ENCODE measurements around the gene KRTAP2-3.

Gene KRTAP2-3

DNA sequence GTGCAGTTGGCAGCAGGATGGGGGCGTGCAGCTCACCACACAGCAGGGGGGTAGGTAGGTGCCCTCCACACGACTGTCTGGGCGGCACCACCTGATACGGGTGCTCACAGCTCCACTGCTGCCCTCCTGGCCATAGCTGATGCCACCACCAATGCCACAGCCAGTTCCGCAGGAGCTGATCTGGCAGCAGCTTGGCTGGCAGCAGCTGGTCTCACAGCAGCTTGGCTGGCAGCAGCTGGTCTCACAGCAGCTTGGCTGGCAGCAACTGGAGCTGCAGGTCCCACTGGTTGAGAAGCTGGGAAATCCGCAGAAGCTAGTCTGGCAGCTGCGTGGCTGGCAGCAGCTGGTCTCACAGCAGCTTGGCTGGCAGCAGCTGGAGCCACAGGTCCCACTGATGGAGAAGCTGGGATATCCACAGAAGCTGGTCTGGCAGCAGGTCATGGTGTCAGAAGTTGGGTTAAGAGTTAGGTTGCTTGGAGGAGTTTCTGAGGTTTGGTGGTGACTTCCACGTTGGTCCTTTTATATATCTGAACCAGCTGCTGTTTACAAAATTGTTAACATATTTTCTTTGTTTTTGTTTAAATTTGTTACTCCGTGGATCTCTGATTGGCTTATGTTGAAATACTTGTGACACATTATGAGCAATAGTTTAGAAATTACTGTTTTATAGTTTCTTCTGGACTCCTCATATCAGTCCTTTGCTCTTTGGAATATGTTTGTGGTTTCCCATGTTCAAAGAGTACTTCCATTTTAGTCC lies 33.0 kb downstream of the KRTAP2-3 start, which contains the start of gene KRTAP1-5:
TSS of gene KRTAP1-5 (minus strand) at position 494 of the 757 bp plus-strand sequence. CDS start at position 441, 53 bp downstream.
- no peak within 1 kb of the TSS for H2AFZ ChIP-seq (ENCODE audit: low read depth, low read length)
- peak; percentile 30 for DNase-seq
- no peak within 1 kb of the TSS for H2BK12ac ChIP-seq (ENCODE audit: low read length in 2 of 2)
- H3K4ac ChIP-seq (ENCODE audit: low read depth in 1 of 2, low read length in 2 of 2) = no peak within 1 kb of the TSS
- H2BK5ac ChIP-seq (ENCODE audit: low read depth, low read length, poor library complexity, severe bottlenecking) = no peak within 1 kb of the TSS
- peak within 1 kb of the TSS; percentile 13 for H3K9ac ChIP-seq (ENCODE audit: low read length)
- H3K27me3 ChIP-seq (ENCODE audit: control insufficient read depth in 1 of 2, insufficient read depth in 1 of 2, low read length in 2 of 2) = no peaks in the 10 kb centered on the region
- no peak within 1 kb of the TSS for H3K4me2 ChIP-seq (ENCODE audit: low read length, poor library complexity, severe bottlenecking)
- H3K4me1 ChIP-seq (ENCODE audit: control insufficient read depth, insufficient read depth, low read depth, low read length) = peaks cover 3% of the 10 kb centered on the region
- H3K14ac ChIP-seq (ENCODE audit: low read length in 2 of 2) = peak within 1 kb of the TSS in 1 of 2 experiments; percentile 87
- H3K79me1 ChIP-seq (replicated peaks; ENCODE audit: low read length, poor library complexity, severe bottlenecking) = no peaks in the 10 kb centered on the region
- no peaks in the 10 kb centered on the region for H3K36me3 ChIP-seq (ENCODE audit: control insufficient read depth in 1 of 2, insufficient read depth in 2 of 2, low read depth in 1 of 2, low read length in 2 of 2)
- no peak within 1 kb of the TSS for H3K27ac ChIP-seq (ENCODE audit: low read length, poor library complexity, severe bottlenecking)
- H2BK15ac ChIP-seq (ENCODE audit: low read depth, poor library complexity, severe bottlenecking) = no peak within 1 kb of the TSS
- no peaks in the 10 kb centered on the region for H3K9me3 ChIP-seq (ENCODE audit: control insufficient read depth, low read length)
- peak within 1 kb of the TSS in 1 of 2 experiments; percentile 68 for H3K18ac ChIP-seq (ENCODE audit: low read depth in 1 of 2, low read length in 2 of 2)
- H2AK5ac ChIP-seq (ENCODE audit: low read length, severe bottlenecking) = no peak within 1 kb of the TSS
- peak within 1 kb of the TSS in 1 of 2 experiments; percentile 77 for H3K23ac ChIP-seq (ENCODE audit: low read length in 2 of 2)
- no peak within 1 kb of the TSS for H4K8ac ChIP-seq (ENCODE audit: low read length)
- H2BK120ac ChIP-seq (ENCODE audit: low read depth, low read length) = no peak within 1 kb of the TSS
- no peak within 1 kb of the TSS for H3K4me3 ChIP-seq (ENCODE audit: insufficient read depth in 1 of 2, low read depth in 1 of 2, low read length in 2 of 2)
- no peak within 1 kb of the TSS for H4K91ac ChIP-seq (ENCODE audit: low read length)
- 97% methylated on average over 7 of the region's 9 CpGs for WGBS

DNA sequence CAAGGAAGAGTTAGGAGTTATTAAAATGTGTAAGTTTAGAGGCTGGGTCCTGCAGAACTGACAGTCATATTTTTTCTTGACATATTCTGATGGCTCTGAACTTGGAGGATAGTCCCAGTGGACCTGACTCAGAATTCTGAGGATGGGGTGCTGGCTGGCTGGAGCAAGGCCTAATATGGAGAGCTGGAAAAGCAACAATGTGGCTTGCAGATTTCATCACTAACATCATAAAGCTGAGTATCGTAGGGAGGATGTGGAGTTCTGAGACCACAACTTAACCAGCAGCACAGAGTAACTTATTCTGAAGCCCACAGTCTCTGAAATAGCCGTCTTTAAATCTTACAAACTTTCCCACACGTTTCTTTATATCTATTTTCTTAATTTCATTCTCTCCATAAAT lies 35.2 kb downstream of the KRTAP2-3 start:
- H3K14ac ChIP-seq (ENCODE audit: low read length in 2 of 2) = no peak overlapping the region
- 72% methylated on average over 1 of the region's 3 CpGs for WGBS
- no peaks in the 10 kb centered on the region for H3K36me3 ChIP-seq (ENCODE audit: control insufficient read depth in 1 of 2, insufficient read depth in 2 of 2, low read depth in 1 of 2, low read length in 2 of 2)
- H3K4ac ChIP-seq (ENCODE audit: low read depth in 1 of 2, low read length in 2 of 2) = no peak overlapping the region
- no peak overlapping the region for H2BK15ac ChIP-seq (ENCODE audit: low read depth, poor library complexity, severe bottlenecking)
- H3K4me2 ChIP-seq (ENCODE audit: low read length, poor library complexity, severe bottlenecking) = no peak overlapping the region
- no peak overlapping the region for H4K8ac ChIP-seq (ENCODE audit: low read length)
- no peak overlapping the region for H3K18ac ChIP-seq (ENCODE audit: low read depth in 1 of 2, low read length in 2 of 2)
- H3K23ac ChIP-seq (ENCODE audit: low read length in 2 of 2) = no peak overlapping the region
- H3K4me1 ChIP-seq (ENCODE audit: control insufficient read depth, insufficient read depth, low read depth, low read length) = peaks cover 3% of the 10 kb centered on the region
- H3K27me3 ChIP-seq (ENCODE audit: control insufficient read depth in 1 of 2, insufficient read depth in 1 of 2, low read length in 2 of 2) = no peaks in the 10 kb centered on the region
- H3K4me3 ChIP-seq (ENCODE audit: insufficient read depth in 1 of 2, low read depth in 1 of 2, low read length in 2 of 2) = no peak overlapping the region
- no peak overlapping the region for H2BK12ac ChIP-seq (ENCODE audit: low read length in 2 of 2)
- no peak overlapping the region for H3K27ac ChIP-seq (ENCODE audit: low read length, poor library complexity, severe bottlenecking)
- no peak overlapping the region for H2AK5ac ChIP-seq (ENCODE audit: low read length, severe bottlenecking)
- H2AFZ ChIP-seq (ENCODE audit: low read depth, low read length) = no peak overlapping the region
- H2BK5ac ChIP-seq (ENCODE audit: low read depth, low read length, poor library complexity, severe bottlenecking) = no peak overlapping the region
- H2BK120ac ChIP-seq (ENCODE audit: low read depth, low read length) = no peak overlapping the region
- no peak for DNase-seq
- peak overlapping the region; percentile 7 for H3K9ac ChIP-seq (ENCODE audit: low read length)
- H3K79me1 ChIP-seq (replicated peaks; ENCODE audit: low read length, poor library complexity, severe bottlenecking) = no peaks in the 10 kb centered on the region
- no peaks in the 10 kb centered on the region for H3K9me3 ChIP-seq (ENCODE audit: control insufficient read depth, low read length)
- H4K91ac ChIP-seq (ENCODE audit: low read length) = no peak overlapping the region

DNA sequence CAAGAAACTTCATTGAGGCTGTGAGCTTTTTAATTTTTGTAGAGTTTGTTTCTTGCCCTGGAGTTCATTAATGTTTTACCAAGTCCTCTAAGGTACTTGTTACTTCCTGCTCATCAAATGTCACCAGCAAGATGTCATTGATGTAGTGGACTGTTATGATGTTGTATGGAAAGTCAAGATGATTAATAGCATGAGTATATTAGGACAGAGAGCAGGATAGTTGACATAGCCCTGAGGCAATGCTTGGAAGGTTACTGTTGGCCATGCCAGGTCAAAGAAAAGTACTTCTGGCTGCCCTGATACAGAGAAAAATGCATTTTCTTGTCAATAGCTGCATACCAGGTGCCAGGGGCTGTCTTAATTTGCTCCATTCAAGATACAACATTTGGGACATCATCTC lies 39.6 kb downstream of the KRTAP2-3 start:
- H4K8ac ChIP-seq (ENCODE audit: low read length) = no peak overlapping the region
- H3K14ac ChIP-seq (ENCODE audit: low read length in 2 of 2) = no peak overlapping the region
- H3K4me1 ChIP-seq (ENCODE audit: control insufficient read depth, insufficient read depth, low read depth, low read length) = peaks cover 1% of the 10 kb centered on the region
- no peak overlapping the region for H3K4ac ChIP-seq (ENCODE audit: low read depth in 1 of 2, low read length in 2 of 2)
- DNase-seq = no peak
- no peak overlapping the region for H2BK15ac ChIP-seq (ENCODE audit: low read depth, poor library complexity, severe bottlenecking)
- H2BK5ac ChIP-seq (ENCODE audit: low read depth, low read length, poor library complexity, severe bottlenecking) = no peak overlapping the region
- H3K4me2 ChIP-seq (ENCODE audit: low read length, poor library complexity, severe bottlenecking) = no peak overlapping the region
- no peaks in the 10 kb centered on the region for H3K36me3 ChIP-seq (ENCODE audit: control insufficient read depth in 1 of 2, insufficient read depth in 2 of 2, low read depth in 1 of 2, low read length in 2 of 2)
- no peak overlapping the region for H2BK12ac ChIP-seq (ENCODE audit: low read length in 2 of 2)
- no peak overlapping the region for H3K27ac ChIP-seq (ENCODE audit: low read length, poor library complexity, severe bottlenecking)
- H3K79me1 ChIP-seq (replicated peaks; ENCODE audit: low read length, poor library complexity, severe bottlenecking) = no peaks in the 10 kb centered on the region
- H2AK5ac ChIP-seq (ENCODE audit: low read length, severe bottlenecking) = no peak overlapping the region
- H4K91ac ChIP-seq (ENCODE audit: low read length) = no peak overlapping the region
- H2AFZ ChIP-seq (ENCODE audit: low read depth, low read length) = no peak overlapping the region
- H2BK120ac ChIP-seq (ENCODE audit: low read depth, low read length) = no peak overlapping the region
- no peak overlapping the region for H3K23ac ChIP-seq (ENCODE audit: low read length in 2 of 2)
- no peak overlapping the region for H3K4me3 ChIP-seq (ENCODE audit: insufficient read depth in 1 of 2, low read depth in 1 of 2, low read length in 2 of 2)
- H3K27me3 ChIP-seq (ENCODE audit: control insufficient read depth in 1 of 2, insufficient read depth in 1 of 2, low read length in 2 of 2) = no peaks in the 10 kb centered on the region
- no peak overlapping the region for H3K9ac ChIP-seq (ENCODE audit: low read length)
- H3K18ac ChIP-seq (ENCODE audit: low read depth in 1 of 2, low read length in 2 of 2) = no peak overlapping the region
- no peaks in the 10 kb centered on the region for H3K9me3 ChIP-seq (ENCODE audit: control insufficient read depth, low read length)

DNA sequence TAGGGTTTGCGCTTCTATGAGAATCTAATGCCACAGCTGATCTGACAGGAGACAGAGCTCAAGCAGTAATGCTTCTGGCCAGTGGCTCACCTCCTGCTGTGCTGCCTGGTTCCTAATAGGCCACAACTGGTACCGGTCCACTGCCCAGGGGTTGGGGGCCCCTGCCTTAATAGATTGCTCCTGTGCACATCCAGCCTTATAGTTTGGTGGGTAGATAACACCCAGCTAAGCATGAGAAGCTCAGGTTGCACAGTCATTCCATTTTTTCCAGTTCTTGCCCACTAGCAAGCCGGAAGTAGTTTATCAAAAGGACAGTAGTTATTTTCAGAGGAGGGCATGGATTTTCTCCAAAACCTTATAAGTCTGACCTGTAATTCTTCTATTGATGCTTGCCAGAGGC lies 40.5 kb downstream of the KRTAP2-3 start:
- no peak for DNase-seq
- H3K9me3 ChIP-seq (ENCODE audit: control insufficient read depth, low read length) = no peaks in the 10 kb centered on the region

More for the DNA sequence above, 40.5 kb downstream of the KRTAP2-3 start:
- H2BK12ac ChIP-seq (ENCODE audit: low read length in 2 of 2) = no peak overlapping the region
- H3K27ac ChIP-seq (ENCODE audit: low read length, poor library complexity, severe bottlenecking) = no peak overlapping the region
- no peak overlapping the region for H3K4me3 ChIP-seq (ENCODE audit: insufficient read depth in 1 of 2, low read depth in 1 of 2, low read length in 2 of 2)
- H2AFZ ChIP-seq (ENCODE audit: low read depth, low read length) = no peak overlapping the region
- no peak overlapping the region for H3K23ac ChIP-seq (ENCODE audit: low read length in 2 of 2)
- H3K4me2 ChIP-seq (ENCODE audit: low read length, poor library complexity, severe bottlenecking) = no peak overlapping the region
- no peak overlapping the region for H2AK5ac ChIP-seq (ENCODE audit: low read length, severe bottlenecking)
- H3K14ac ChIP-seq (ENCODE audit: low read length in 2 of 2) = no peak overlapping the region
- no peak overlapping the region for H4K91ac ChIP-seq (ENCODE audit: low read length)
- H3K36me3 ChIP-seq (ENCODE audit: control insufficient read depth in 1 of 2, insufficient read depth in 2 of 2, low read depth in 1 of 2, low read length in 2 of 2) = no peaks in the 10 kb centered on the region
- H3K4ac ChIP-seq (ENCODE audit: low read depth in 1 of 2, low read length in 2 of 2) = no peak overlapping the region
- no peaks in the 10 kb centered on the region for H3K27me3 ChIP-seq (ENCODE audit: control insufficient read depth in 1 of 2, insufficient read depth in 1 of 2, low read length in 2 of 2)
- no peak overlapping the region for H3K18ac ChIP-seq (ENCODE audit: low read depth in 1 of 2, low read length in 2 of 2)
- no peak overlapping the region for H2BK15ac ChIP-seq (ENCODE audit: low read depth, poor library complexity, severe bottlenecking)
- no peak overlapping the region for H3K9ac ChIP-seq (ENCODE audit: low read length)
- WGBS = 97% methylated on average over 3 of the region's 3 CpGs
- H4K8ac ChIP-seq (ENCODE audit: low read length) = no peak overlapping the region
- no peaks in the 10 kb centered on the region for H3K79me1 ChIP-seq (replicated peaks; ENCODE audit: low read length, poor library complexity, severe bottlenecking)
- H2BK5ac ChIP-seq (ENCODE audit: low read depth, low read length, poor library complexity, severe bottlenecking) = no peak overlapping the region
- peaks cover 1% of the 10 kb centered on the region for H3K4me1 ChIP-seq (ENCODE audit: control insufficient read depth, insufficient read depth, low read depth, low read length)
- no peak overlapping the region for H2BK120ac ChIP-seq (ENCODE audit: low read depth, low read length)

All from mesenchymal stem cell (in vitro differentiated cells and primary cell).